Measurements from ENCODE around the gene DOK3. TPM values are rescaled to one million over a fixed set of nuclear protein-coding genes. Genes with fewer than 3 reads are reported as not detected.

DOK3 gene
- polyA plus RNA-seq, 1 experiment: 0.50 TPM

DNA sequence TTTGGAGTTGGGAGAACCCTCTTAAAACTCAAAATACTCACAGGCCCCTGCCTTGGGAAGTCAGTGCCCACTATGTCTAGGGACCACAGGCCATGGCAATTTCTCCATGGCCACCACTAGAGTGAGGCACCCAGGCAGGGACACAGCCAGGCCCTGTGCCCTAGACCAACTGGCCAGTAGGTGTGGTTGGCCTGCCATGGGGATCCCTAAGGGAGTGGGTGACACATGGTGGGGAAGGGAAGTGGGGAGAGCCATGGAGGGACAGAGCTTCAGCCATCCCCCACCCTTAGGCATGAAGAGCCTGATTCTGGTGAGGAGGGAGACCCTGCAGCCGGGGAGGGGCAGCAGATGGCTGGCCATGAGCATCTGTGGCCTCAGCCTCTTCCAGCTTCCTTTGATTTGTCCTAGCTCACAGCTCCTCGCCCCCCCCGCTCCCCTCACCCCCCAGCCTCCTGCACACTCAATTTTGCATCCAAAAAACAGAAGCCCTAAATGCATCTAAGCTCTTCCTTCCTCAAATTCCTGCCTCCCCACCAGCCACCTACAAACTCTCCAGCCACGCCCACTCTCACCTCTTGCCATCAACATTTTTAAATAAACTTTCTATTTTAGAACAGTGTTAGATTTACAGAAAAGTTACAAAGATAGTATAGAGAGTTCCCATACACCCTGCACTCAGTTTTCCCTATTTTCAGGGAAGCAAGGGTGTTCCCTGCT lies 34.6 kb downstream of the DOK3 start:
- Histone ChIP-seq H3K27ac (ENCODE audit: low read depth, low read length) (peak overlapping the region; percentile 31), H3K9me3 (ENCODE audit: control insufficient read depth, insufficient read depth, low read length) (no peaks in the 10 kb centered on the region; the same call in 1 of the 2 replicates), H3K27me3 (ENCODE audit: control insufficient read depth, insufficient read depth, low read length) (no peaks in the 10 kb centered on the region), H3K4me3 (ENCODE audit: low read depth, low read length) (no peak overlapping the region)
- TF ChIP-seq, protein P1, sequence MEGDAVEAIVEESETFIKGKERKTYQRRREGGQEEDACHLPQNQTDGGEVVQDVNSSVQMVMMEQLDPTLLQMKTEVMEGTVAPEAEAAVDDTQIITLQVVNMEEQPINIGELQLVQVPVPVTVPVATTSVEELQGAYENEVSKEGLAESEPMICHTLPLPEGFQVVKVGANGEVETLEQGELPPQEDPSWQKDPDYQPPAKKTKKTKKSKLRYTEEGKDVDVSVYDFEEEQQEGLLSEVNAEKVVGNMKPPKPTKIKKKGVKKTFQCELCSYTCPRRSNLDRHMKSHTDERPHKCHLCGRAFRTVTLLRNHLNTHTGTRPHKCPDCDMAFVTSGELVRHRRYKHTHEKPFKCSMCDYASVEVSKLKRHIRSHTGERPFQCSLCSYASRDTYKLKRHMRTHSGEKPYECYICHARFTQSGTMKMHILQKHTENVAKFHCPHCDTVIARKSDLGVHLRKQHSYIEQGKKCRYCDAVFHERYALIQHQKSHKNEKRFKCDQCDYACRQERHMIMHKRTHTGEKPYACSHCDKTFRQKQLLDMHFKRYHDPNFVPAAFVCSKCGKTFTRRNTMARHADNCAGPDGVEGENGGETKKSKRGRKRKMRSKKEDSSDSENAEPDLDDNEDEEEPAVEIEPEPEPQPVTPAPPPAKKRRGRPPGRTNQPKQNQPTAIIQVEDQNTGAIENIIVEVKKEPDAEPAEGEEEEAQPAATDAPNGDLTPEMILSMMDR (IDR thresholded peaks at IDR 0.05; ENCODE audit: low read depth, low read length): no peak
- ChIA-PET CTCF (interaction anchor here (3.0 kb wide), 1 partner anchor 18 kb away, joined by 11 read pairs; no protein-coding TSS in a partner anchor), POLR2A (interaction anchor here (0.5 to 13.1 kb wide), 3 partner anchors 15 to 24 kb away, joined by 3 to 230 read pairs (median 7); partner anchors contain the start of gene PDLIM7)
- no peak for DNase-seq (ENCODE audit: low read depth, low spot score)

DNA sequence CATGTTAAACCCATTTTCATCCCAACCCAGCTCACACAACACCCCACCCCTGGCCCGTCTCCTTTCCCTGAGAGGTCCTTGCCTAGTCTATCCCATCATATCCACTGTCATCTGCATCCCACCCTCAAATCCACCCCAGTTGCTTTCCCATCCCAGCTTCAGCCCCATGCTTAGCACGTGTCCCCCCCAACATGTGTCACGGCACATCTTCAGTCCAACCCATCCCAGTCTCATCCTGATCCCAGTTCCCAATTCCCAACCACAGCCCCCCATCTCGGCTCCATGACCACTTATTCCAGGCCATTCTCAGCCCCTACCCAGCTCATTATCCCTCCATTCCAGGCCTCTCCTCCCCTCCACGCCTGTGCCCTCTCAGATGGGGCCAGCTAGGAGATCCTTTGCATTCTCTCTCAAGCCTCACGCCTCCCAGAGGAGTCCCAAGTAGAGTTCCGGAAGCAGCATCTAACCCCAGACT lies 35.6 kb downstream of the DOK3 start:
- CTCF ChIA-PET: interaction anchor here (0.9 to 3.0 kb wide), 3 partner anchors 17 to 27 kb away, joined by 3 to 11 read pairs (median 4); no protein-coding TSS in a partner anchor
- TF ChIP-seq, protein P1 (IDR thresholded peaks at IDR 0.05; ENCODE audit: low read depth, low read length): no peak
- H3K9me3 ChIP-seq (ENCODE audit: control insufficient read depth, insufficient read depth, low read length): no peaks in the 10 kb centered on the region; the same call in 1 of the 2 replicates
- peak overlapping the region; percentile 34; the same call in 1 of the 2 replicates for H3K4me3 ChIP-seq (ENCODE audit: low read depth, low read length)
- no peak overlapping the region for H3K27ac ChIP-seq (ENCODE audit: low read depth, low read length)
- POLR2A ChIA-PET: interaction anchor here (1.3 to 13.1 kb wide), 2 partner anchors 14 to 18 kb away, joined by 3 to 230 read pairs; partner anchors contain the start of gene PDLIM7
- DNase-seq (ENCODE audit: low read depth, low spot score): no peak
- H3K27me3 ChIP-seq (ENCODE audit: control insufficient read depth, insufficient read depth, low read length): no peaks in the 10 kb centered on the region

DNA sequence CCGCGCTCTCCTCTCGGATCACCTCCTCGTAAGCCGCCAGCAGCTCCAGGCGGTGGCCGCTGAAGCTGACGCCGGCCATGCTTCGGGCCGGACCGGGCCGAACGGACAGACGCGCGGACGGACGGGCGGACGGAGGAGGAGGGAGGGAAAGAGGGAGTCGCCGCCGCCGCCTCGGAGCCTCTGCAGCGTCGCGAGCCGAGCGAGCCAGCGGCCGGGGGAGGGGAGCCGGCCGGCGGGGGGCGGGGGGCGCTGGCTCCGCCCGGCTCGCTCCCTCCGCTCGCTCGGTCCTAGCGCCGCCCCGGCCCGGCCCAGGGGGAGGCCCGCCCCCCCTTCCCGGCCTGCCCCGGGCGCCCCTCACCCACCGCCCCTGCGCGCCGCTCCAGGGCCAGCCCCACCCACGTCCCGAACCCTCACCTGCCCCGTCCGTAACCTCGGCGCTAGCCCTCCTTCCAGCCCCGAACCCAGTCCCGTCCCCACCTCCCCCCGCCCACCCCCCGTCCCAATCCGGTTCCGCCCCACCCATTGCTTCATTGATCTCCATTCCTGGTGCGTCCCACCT lies 36.1 kb downstream of the DOK3 start, which contains the start of gene DBN1:
TSS of gene DBN1 (minus strand) at position 192 of the 559 bp plus-strand sequence. CDS start at position 79, 113 bp downstream.
- TF ChIP-seq, protein P1 (IDR thresholded peaks at IDR 0.05; ENCODE audit: low read depth, low read length): no peak
- POLR2A ChIA-PET: interaction anchor here (13.1 kb wide), 1 partner anchor 19 kb away, joined by 230 read pairs; the partner anchor contains the start of gene PDLIM7
- Histone ChIP-seq H3K27me3 (ENCODE audit: control insufficient read depth, insufficient read depth, low read length) (no peaks in the 10 kb centered on the region), H3K9me3 (ENCODE audit: control insufficient read depth, insufficient read depth, low read length) (no peaks in the 10 kb centered on the region; the same call in 1 of the 2 replicates), H3K27ac (ENCODE audit: low read depth, low read length) (peak within 1 kb of the TSS; percentile 68), H3K4me3 (ENCODE audit: low read depth, low read length) (peak within 1 kb of the TSS; percentile 92)
- CTCF ChIA-PET: interaction anchor here (0.9 to 3.0 kb wide), 3 partner anchors 16 to 28 kb away, joined by 3 to 11 read pairs (median 4); no protein-coding TSS in a partner anchor
- no peak for DNase-seq (ENCODE audit: low read depth, low spot score)

DNA sequence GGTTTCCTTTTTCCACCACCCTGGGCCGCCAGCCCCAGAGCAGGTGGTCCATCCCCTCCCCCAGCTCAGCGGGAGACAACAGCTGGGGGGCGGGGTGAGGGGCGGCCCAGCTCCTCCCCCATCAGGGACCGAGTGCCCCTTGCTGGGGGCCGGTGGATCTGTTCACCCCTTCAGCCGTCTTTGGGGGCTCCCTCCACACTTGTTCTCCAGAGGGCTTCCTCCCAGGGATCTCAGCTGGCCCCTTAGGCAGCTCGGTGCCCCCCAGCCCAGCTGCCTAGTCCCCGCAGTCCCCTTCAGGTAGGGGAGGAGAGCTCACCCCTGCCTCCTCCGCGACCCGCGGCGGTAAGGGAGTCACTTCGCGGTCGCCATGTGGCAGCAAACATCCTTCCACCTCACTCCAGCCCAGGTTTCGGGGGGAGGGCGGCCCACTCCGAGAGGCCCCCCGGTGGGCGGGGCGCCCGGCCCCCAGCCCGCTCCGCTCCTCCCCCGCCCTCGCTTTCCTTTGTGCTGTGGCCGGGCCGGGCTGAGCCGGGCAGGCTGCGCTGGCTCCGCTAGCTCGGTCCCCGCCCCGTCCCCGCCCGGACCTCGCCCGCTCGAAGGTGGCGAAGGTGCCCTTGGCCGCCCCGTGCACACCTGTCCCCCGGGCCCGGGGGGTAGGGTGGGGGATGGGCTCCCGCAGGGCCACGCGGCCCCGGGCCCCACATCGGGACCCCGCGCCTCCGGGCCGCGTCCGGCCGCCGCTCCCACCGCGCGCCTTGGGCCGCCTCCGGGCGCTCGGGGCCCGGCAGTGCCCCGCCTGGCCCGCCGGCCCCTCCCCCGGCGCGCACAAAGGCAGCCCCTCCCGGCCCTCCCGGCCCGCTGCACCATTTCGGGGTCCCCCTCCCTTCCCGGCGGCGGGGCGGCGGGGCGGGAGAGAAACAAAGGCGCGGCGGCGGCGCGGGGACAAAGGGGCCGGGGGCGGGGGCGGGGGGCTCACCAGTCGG lies 36.9 kb downstream of the DOK3 start:
- POLR2A ChIA-PET: interaction anchor here (0.9 to 13.1 kb wide), 7 partner anchors 7 to 25 kb away, joined by 3 to 230 read pairs (median 9); partner anchors contain the start of gene PDLIM7
- peak overlapping the region; percentile 68 for H3K27ac ChIP-seq (ENCODE audit: low read depth, low read length)
- peak overlapping the region; percentile 92 for H3K4me3 ChIP-seq (ENCODE audit: low read depth, low read length)
- no peak for DNase-seq (ENCODE audit: low read depth, low spot score)
- CTCF ChIA-PET: interaction anchor here (1.8 to 3.0 kb wide), 5 partner anchors 15 to 83 kb away, joined by 4 to 12 read pairs (median 9); no protein-coding TSS in a partner anchor
- H3K9me3 ChIP-seq (ENCODE audit: control insufficient read depth, insufficient read depth, low read length): no peaks in the 10 kb centered on the region; the same call in 1 of the 2 replicates
- no peaks in the 10 kb centered on the region for H3K27me3 ChIP-seq (ENCODE audit: control insufficient read depth, insufficient read depth, low read length)
- TF ChIP-seq, protein P1 (IDR thresholded peaks at IDR 0.05; ENCODE audit: low read depth, low read length): no peak

Data from AG04450 (cell line).